Fibroblast of skin of right quadriceps (primary cell): ENCODE results near the gene PIP4K2C.
"Not testable (repeated sequence)": the region's sequence is repeated elsewhere in the genome, so short reads cannot be mapped to it uniquely, and the experiment has no call there.

ENCODE experiments used
- DNase-seq: peaks from one replicate; pipeline ENCODE4 v3.0.0-alpha.2; 2013

The PIP4K2C gene

DNA sequence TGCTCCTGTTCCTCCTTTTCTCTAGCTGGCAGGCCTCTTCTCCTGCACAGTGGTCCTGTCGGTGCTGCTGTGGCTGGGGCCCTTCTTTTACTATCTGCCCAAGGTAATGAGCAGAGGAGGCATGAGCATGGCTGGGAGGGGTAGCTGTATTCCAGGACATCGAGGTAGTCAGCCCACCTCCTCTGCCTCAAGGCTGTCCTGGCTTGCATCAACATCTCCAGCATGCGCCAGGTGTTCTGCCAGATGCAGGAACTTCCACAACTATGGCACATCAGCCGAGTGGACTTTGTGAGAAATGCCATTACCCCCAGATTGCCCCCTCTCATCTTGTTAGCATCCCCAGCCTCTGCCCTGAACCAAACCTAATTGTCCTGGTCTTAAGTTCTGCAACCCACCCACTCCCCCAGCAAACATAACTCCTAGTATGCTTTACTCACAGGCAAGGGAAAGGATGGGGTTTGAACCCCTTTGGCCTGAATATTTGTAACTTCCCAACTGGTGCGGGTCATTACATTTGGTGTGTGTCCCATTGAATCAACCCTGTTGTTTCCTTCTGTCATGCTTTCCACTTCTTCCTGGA lies 32.9 kb downstream of the PIP4K2C start:
- DNase-seq, result no peak

DNA sequence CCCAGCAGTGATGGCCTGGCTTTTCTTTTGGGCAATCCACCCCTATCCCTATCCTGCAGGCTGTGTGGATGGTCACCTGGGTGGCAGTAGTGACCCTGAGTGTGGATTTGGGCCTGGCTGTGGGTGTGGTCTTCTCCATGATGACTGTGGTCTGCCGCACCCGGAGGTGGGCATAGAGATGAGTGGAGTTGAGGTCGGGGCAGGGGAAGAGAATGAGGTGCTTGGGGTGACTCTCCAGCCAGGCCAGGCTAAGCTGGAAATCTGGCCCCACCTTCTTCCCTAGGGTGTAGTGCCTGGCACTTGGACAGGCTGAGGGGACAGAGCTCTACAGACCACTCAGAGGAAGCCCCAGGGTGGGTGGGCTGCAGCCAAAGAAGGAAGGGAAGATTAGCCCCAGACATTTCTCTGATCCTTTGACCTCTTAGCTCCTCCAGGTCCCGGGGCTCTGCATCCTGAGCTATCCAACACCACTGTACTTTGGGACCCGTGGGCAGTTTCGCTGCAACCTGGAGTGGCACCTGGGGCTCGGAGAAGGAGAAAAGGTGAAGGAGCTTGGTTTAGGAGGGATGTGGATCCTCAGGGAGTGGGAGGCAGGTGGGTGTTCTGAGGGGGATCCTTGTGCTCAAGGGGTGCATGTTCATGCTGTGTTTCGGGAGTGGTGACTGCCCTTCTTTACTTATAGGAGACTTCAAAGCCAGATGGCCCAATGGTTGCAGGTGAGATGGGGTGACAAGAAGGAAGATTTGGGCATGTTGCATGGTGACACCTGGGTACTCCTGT lies 33.6 kb downstream of the PIP4K2C start:
- DNase-seq, result no peak

GRCh38 chr12:57625261-57626032 lies 34.5 kb downstream of the PIP4K2C start:
- DNase-seq, result no peak

GRCh38 chr12:57626111-57626920 lies 35.3 kb downstream of the PIP4K2C start:
- no peak for DNase-seq

DNA sequence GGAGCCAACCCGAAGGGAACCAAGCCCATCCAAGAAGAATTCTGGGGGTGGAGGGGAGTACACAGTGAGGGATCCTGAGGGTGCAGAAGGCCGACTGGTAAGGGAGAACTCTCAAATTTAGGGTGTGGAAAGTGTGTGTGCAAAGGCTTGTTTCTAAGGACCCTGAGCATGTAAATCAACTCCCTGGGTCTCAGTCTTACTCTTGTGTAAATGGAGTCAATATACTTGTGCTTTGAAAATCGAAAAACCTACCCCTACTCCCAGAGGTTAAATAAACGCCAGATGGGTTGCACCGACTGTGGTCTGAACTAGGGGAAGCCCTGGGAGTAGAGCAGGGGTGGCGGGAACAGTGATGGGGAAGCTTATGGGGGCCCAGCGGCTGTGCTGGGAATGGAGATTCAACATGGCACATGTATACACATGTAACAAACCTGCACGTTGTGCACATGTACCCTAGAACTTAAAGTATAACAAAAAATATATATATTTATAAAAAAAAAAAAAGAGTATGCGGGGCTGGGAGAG lies 36.0 kb downstream of the PIP4K2C start:
- no peak for DNase-seq

- DNase-seq, result no peak
Observed at GRCh38 chr12:57627501-57628279, 36.7 kb downstream of the PIP4K2C start.

GRCh38 chr12:57628280-57629191 lies 37.5 kb downstream of the PIP4K2C start:
- DNase-seq, result no peak

GRCh38 chr12:57629897-57630471 lies 39.0 kb downstream of the PIP4K2C start:
- DNase-seq, result no peak

GRCh38 chr12:57630891-57631433 lies 40.0 kb downstream of the PIP4K2C start:
- no peak for DNase-seq

DNA sequence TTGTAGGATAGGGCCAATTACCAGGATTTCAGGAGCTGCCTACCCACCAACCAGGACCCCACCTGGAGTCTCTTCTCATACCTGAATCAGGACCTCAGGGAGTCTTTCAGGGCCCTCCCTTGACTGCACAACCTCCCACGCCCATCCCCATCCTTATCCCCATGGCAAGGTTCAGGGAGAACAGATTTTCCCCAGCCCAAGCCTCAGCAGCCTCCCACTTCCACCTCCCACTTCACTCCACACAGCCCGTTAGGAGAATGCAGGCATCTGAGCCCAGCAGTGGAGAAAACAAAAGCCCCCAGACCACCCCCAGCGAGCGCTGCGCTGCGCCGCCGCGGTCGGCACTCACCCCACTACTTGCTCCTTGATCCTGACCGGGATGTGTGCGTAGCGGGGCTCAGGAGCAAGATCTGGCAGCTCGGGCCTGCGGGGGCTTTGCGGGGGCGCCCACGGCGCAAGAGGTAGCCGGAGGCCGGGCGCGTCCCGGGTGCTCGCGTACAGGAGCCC lies 40.6 kb downstream of the PIP4K2C start:
- no peak for DNase-seq

GRCh38 chr12:57632073-57632957 lies 41.3 kb downstream of the PIP4K2C start:
- no peak for DNase-seq

DNA sequence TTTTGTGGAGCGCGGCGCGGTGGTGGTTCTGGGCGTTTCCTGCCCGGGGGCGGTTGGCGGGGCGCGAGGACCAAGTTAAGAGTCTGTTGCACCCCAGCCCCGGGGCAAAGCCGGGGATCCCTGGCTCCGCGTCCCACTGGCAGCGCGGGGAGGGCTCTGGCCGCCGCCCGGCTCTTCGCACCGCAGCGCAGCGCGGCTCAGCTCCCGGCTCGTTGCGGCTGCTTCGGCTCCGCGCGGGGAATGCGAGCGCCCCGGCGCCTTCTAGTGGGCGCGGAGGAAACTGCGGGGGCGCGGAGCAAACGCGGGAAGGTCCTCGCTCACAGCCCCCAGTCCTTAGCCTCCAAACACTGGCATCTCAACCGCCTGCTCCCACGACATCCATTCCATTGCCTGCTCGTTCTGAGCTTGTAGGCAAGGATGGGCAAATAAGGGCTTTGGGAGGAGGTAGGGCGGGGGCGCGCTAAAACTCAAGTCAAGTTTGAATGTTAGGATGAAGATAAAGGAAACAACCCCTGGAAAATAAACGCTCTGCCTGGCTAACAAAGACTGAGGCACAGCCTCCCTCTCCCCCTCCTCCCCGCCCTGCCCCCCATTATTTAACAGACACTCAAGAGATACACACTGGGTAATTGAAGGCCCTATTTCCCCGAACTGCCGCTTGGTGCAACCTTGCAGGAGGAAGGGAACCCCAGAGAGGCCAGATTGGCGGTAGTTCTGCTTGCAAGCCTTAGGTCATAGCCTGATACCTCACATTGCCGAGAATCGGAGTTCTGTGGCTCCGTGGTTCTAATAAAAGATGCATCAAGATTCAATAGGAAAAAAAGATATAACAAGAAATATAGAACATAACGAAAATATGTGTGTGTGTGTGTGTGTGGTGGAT lies 42.2 kb downstream of the PIP4K2C start, which contains the start of gene B4GALNT1:
TSS of gene B4GALNT1 (minus strand) at position 244 of the 883 bp plus-strand sequence. CDS start 1,069 bp downstream, outside the sequence.
- DNase-seq, result peak; percentile 53

DNA sequence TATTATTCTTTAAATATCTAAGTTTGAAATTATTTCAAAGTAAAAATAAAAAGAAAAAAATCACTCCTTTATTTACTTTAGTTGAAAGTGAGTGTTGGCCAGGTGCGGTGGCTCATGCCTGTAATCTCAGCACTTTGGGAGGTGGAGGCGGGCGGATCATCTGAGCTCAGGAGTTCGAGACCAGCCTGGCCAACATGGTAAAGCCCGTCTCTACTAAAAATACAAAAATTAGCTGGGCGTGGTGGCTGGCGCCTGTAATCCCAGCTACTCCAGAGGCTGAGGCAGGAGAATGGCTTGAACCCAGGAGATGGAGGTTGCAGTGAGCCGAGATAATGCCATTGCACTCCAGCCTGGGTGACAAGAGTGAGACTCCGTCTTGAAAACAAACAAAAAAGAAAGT lies 45.7 kb downstream of the PIP4K2C start:
- not testable (repeated sequence) for DNase-seq

DNA sequence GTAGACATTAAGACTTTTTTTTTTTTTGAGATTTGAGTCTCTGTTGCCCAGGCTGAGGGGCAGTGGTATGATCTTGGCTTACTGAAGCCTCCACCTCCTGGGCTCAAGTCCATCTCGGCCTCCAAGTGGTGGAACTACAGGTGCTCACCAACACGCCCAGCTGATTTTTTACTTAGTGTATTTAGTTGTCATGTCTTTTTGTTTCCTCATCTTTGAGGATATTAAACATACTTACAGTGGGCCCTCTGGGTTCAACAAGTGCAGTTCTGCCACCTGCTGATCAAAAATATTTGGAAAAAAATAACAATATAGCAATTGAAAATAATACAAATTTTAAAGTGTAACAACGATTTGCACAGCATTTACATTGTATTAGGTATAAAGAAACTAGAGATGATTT lies 46.4 kb downstream of the PIP4K2C start:
- DNase-seq, result no peak

GRCh38 chr12:57638096-57638495 lies 47.1 kb downstream of the PIP4K2C start:
- no peak for DNase-seq

DNA sequence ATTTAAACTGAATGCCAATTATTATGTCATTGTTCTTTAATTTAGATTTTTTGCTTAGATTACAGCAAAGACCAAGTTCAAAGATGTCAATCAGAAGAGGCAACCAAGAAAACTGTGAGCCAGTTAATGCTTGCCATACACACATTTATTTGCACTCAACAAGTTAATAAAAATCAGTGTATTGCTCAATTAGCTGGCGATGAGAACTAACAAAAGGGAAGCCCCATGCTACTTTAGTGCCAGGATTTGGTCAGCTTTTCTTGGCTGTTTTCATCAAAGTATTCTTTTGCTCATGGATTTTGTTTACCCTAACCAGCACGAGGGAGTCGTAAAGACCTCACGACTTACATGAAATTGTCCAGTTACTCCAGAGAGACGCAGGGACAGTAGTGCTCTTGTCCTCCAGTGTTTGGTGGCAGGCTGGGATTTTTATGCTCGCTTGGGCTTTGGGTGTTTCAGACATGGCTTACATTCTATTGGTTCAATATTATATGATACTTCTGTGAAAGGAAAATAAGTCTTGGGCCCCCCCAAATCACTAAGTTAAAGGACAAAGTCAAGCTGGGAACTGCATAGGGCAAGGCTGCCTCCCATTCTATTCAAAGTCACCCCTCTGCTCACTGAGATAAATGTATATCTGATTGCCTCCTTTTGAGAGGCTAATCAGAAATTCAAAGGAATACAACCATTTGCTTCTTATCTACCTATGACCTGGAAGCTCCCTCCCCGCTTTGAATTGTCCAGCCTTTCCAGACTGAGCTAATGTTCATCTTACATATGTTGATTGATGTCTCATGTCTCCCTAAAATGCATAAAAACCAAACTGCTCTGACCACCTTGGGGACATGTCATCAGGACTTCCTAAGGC lies 49.4 kb downstream of the PIP4K2C start:
- DNase-seq, result no peak
